Colonic mucosa (tissue), 4 donors: Measurements from ENCODE around the gene IYD. TPM values are rescaled to one million over a fixed set of nuclear protein-coding genes. Genes with fewer than 3 reads are reported as not detected.

Source experiments
- DNase-seq: peaks from one replicate; pipeline ENCODE4 v3.0.0-alpha.2; 2020
- H3K27ac ChIP-seq: fragments of 200-600 bp; one replicate; pipeline ENCODE4 v1.8.0; 2021
- H3K27me3 ChIP-seq: fragments of 200-600 bp; one replicate; pipeline ENCODE4 v1.8.0; 2021
- H3K36me3 ChIP-seq: fragments of 200-600 bp; one replicate; pipeline ENCODE4 v1.8.0; 2021
- H3K4me1 ChIP-seq: fragments of 200-600 bp; one replicate; pipeline ENCODE4 v1.8.0; 2021; ENCODE audit warnings: mild to moderate bottlenecking
- H3K4me3 ChIP-seq: fragments of 200-600 bp; one replicate; pipeline ENCODE4 v1.8.0; 2021
- H3K9ac ChIP-seq, 2 donors: one replicate each; pipeline ENCODE4 v1.7.0; 2013; ENCODE audit warnings: control low read depth in 2 of 2, low read depth in 2 of 2, low read length in 2 of 2
- H3K9me3 ChIP-seq: fragments of 200-600 bp; one replicate; pipeline ENCODE4 v1.8.0; 2021
- intact Hi-C: fragments of 100-400 bp; cut with DNase I; formaldehyde crosslinking; loops from one replicate; pipeline ENCODE4 v1.14.1; 2022
- total RNA-seq, 2 donors: library from RNA; stranded (reverse); fragmentation: NEBNext Ultra II Directional in 1 of 2; extraction: Animal tissue kit (Norgen Biotek cat#: 25700) in 1 of 2; gene quantifications; one replicate each; pipeline ENCODE4 v1.2.1, GENCODE V29; 2021
- TF ChIP-seq, protein P1 (sequence below): fragments of 200-600 bp; IDR thresholded peaks from one replicate; pipeline ENCODE4 v1.8.0; 2022; ENCODE audit warnings: antibody characterized with exemption, mild to moderate bottlenecking
- donor health status: healthy.
- donor health status: DM: no; HTN: no; CAD: no.
- donor health status: DM: no; HTN: no; CAD: no.

The IYD gene
- total RNA-seq, 2 donors from 2014 or later = 8.7 to 10.4 TPM

DNA sequence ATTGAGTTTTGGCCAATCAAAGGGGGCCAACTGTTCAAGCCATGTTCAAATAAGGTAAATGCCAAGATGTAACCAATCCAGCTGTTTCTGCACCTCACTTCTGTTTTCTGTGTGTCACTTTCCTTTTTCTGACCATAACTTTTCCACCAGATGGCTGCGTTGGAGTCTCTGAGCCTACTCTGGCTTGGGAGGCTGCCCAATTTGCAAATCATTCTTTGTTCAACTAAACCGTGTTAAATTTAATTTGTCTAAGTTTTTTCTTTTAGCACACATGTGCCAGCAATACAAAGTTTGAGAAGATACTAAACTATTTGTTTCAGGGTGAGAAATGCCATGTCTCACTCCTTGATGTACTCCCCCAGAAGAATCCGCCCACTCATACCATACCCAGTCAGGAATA lies 52.1 kb downstream of the IYD start:
- no peak for DNase-seq
- intact Hi-C loops = no loop called here
- H3K4me3 ChIP-seq = no peak overlapping the region
- H3K9me3 ChIP-seq = no peaks in the 10 kb centered on the region
- TF ChIP-seq, protein P1, sequence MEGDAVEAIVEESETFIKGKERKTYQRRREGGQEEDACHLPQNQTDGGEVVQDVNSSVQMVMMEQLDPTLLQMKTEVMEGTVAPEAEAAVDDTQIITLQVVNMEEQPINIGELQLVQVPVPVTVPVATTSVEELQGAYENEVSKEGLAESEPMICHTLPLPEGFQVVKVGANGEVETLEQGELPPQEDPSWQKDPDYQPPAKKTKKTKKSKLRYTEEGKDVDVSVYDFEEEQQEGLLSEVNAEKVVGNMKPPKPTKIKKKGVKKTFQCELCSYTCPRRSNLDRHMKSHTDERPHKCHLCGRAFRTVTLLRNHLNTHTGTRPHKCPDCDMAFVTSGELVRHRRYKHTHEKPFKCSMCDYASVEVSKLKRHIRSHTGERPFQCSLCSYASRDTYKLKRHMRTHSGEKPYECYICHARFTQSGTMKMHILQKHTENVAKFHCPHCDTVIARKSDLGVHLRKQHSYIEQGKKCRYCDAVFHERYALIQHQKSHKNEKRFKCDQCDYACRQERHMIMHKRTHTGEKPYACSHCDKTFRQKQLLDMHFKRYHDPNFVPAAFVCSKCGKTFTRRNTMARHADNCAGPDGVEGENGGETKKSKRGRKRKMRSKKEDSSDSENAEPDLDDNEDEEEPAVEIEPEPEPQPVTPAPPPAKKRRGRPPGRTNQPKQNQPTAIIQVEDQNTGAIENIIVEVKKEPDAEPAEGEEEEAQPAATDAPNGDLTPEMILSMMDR = no peak
- no peak overlapping the region for H3K27ac ChIP-seq
- no peaks in the 10 kb centered on the region for H3K4me1 ChIP-seq
- no peak overlapping the region for H3K9ac ChIP-seq
- no peaks in the 10 kb centered on the region for H3K27me3 ChIP-seq
- H3K36me3 ChIP-seq = no peaks in the 10 kb centered on the region

DNA sequence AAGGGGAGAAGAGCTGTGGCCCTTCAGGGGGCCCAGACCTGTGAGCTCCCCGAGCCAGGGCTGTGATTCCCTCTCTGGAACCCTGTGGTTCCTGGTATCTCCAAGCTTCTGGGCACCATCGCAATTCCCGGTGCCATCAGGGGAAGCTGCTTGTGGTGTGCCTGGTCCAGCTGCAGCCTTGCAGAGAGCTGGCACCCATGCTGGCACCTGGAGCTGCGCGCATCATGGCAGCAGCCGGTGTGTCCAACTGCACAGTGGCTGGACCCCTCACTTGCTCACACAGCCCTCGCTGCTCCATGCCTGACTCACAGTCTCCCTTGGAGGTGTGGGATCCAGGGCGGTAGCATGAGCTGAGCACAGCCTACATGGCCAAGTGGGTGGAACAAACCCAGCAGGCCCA lies 56.7 kb downstream of the IYD start:
- intact Hi-C loops = no loop called here
- TF ChIP-seq, protein P1 = no peak
- H3K27ac ChIP-seq = no peak overlapping the region

DNA sequence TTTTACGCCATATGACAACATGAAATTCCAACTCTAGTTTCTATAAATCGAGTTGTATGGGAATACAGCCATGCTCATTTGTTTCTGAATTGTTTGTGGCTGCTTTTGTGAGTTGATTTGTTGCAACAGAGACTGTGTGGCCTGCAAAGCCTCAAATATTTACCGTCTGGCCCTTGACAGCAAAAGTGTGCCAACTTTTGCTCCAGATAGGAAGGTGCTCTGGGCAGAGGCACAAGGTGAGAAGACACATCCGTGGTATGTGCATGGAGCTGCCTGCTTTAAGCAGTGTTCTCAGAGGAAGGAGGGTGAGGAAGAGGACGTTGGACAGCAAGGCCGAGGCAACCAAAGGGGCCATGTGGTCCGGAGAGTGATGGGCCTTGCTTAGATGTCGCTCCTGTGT lies 57.4 kb downstream of the IYD start:
- no peak overlapping the region for H3K4me3 ChIP-seq
- intact Hi-C loops = no loop called here
- no peaks in the 10 kb centered on the region for H3K36me3 ChIP-seq
- TF ChIP-seq, protein P1 = no peak
- H3K4me1 ChIP-seq = no peaks in the 10 kb centered on the region
- H3K27me3 ChIP-seq = no peaks in the 10 kb centered on the region
- DNase-seq = no peak
- no peaks in the 10 kb centered on the region for H3K9me3 ChIP-seq
- no peak overlapping the region for H3K27ac ChIP-seq
- H3K9ac ChIP-seq = no peak overlapping the region

More for the DNA sequence above, 56.7 kb downstream of the IYD start:
- Histone ChIP-seq H3K36me3 (no peaks in the 10 kb centered on the region), H3K4me1 (no peaks in the 10 kb centered on the region), H3K9me3 (no peaks in the 10 kb centered on the region), H3K4me3 (no peak overlapping the region), H3K27me3 (no peaks in the 10 kb centered on the region), H3K9ac (no peak overlapping the region)
- DNase-seq = no peak

DNA sequence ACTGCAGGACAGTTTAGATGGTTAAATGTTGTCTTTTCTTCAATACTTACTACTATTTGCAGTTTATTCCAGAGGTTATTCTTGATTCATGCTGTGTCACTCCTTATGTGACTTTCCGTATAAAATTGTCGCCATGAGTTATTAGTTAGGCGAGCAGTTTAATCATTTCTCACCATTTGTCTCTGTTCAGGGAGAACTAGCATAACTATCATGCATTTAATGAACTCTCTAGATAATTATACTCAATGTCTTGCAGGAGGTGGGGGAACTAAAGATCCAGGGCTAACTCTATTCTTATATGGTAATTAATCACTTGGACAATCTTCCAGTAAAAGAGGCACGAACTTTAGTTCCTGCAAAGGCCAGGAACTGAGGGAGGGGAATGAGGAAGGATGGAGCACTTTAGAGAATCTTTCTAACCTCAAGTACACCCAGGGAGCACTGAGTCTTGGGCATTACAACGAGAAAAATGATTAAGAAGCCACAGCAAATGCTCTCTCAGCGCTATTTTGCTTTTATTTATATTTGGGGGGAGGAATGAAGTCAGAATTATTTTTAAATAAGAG lies 58.3 kb downstream of the IYD start:
- TF ChIP-seq, protein P1 = no peak
- Histone ChIP-seq H3K9ac (no peak overlapping the region), H3K4me3 (no peak overlapping the region), H3K27ac (no peak overlapping the region), H3K4me1 (no peaks in the 10 kb centered on the region), H3K27me3 (no peaks in the 10 kb centered on the region), H3K9me3 (no peaks in the 10 kb centered on the region), H3K36me3 (no peaks in the 10 kb centered on the region)
- intact Hi-C loops = no loop called here
- DNase-seq = no peak

DNA sequence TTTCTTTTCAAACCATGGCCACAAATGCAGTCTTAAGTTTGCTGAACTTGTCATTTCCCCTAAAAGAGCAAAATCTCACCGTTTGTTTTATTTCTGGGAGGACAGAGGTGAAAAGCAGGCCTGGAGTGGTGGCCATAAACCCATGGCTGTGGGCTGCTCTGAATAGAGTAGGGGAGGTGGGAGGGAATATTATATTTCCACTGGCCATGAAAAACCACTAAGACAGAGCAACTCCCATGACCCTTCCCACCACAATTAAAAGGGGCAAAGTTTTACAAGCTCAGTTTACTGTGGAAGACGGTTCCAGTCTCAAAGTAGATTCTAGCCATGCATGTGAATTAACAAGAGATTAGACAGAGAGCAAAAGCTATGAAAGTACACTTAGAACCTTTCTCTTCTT lies 59.0 kb downstream of the IYD start:
- Histone ChIP-seq H3K4me1 (no peaks in the 10 kb centered on the region), H3K9ac (no peak overlapping the region), H3K27me3 (no peaks in the 10 kb centered on the region), H3K27ac (no peak overlapping the region), H3K9me3 (no peaks in the 10 kb centered on the region), H3K36me3 (no peaks in the 10 kb centered on the region), H3K4me3 (no peak overlapping the region)
- TF ChIP-seq, protein P1 = no peak
- DNase-seq = no peak
- intact Hi-C loops = no loop called here
